NCI-H345 treated with DMSO at 0.1 percent for 48 hours (cell line): ENCODE data around the gene TIGD1.

ENCODE experiments used
- DNase-seq: peaks from one replicate; lab custom pipeline; 2025; ENCODE audit not compliant: unreplicated experiment; lab: John Stamatoyannopoulos, UW

The TIGD1 gene

DNA sequence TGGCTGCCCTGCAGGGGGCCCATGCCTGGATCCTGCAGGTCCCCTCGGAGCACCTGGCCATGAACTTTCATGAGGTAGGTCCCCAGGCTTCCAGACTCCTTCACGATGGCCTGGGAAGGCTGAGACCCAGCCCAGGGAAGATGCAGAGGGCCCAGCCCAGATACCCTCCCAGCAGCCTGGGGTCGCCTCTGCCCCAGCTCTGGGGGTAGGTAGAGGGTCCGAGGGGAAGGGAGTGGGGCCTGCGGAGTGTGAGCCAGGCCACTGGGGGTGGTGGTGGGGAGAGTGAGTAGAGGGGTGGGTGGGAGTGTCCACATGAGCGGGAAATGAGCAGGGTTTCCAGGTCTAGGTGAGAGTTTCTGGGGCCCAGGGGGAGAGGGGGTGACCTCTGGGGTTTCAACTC is 25.6 kb downstream of the TIGD1 start:
- DNase-seq = no peak

- peak; percentile 39 for DNase-seq
These were observed 26.4 kb downstream of the TIGD1 start for GRCh38 chr2:232523682-232524597.

GRCh38 chr2:232523402-232523681 is 27.0 kb downstream of the TIGD1 start:
- no peak for DNase-seq

GRCh38 chr2:232522623-232523401 is 27.5 kb downstream of the TIGD1 start:
- no peak for DNase-seq

DNA sequence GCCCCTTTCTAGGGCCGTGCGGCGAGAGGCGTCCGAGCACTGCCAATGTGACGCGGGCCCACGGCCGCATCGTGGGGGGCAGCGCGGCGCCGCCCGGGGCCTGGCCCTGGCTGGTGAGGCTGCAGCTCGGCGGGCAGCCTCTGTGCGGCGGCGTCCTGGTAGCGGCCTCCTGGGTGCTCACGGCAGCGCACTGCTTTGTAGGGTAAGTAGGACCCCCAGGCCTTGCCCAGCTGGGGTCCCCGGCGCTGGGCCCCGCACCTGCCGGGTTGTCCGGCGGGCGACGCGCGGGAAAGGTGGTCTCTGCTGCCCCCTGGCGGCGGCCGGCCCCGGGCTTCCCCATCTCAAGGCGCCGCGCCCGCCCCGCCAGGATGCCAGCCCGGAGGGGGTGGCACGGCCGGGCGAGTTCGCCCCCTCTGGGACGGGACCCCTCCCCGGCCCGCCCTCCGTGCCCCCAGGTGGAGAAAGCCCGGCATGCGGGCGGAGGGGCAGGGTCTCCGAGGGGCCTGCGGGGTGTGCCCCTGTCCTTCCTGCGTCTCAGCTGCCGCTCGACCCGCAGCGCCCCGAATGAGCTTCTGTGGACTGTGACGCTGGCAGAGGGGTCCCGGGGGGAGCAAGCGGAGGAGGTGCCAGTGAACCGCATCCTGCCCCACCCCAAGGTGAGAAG is 28.3 kb downstream of the TIGD1 start:
- DNase-seq = no peak

DNA sequence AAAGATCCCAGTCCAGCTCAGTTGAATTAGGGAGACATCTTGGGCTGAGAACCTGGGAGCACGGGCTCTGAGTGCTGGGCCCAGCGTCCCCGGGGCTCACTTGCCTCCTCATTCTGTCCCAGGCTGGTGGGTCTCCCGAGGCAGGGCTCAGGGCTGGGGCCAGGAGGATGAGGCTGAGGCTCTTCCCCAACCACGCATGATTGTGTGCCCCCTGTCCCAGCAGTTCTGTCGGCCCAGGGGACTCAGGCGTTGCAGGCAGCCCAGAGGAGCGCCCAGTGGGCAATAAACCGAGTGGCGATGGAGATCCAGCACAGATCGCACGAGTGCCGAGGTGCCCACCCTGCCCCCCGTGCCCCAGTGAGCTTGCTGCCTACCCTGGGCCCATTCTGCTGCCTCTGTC is 29.3 kb downstream of the TIGD1 start:
- no peak for DNase-seq

DNA sequence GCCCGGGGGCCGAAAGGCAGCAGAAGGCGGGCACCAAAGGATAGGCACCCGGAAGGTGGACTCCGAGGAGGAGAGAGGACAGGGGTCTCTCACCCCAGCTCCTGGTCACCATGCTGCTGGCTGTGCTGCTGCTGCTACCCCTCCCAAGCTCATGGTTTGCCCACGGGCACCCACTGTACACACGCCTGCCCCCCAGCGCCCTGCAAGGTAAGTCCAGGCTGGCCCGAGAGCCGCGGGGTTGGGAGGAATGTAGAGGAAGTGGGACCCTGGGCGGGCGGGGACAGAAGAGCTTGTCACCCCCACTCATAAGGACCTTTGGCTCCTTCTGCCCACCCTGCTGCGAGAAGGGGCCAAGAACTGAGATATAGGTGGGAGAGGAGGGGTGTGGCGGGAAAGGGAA is 29.9 kb downstream of the TIGD1 start:
- no peak for DNase-seq

- DNase-seq = no peak
These were observed 30.5 kb downstream of the TIGD1 start, which contains the start of gene PRSS56 for GRCh38 chr2:232519581-232520438. TSS of gene PRSS56 (plus strand) at chr2:232520388. CDS start at chr2:232520599, 211 bp downstream.

GRCh38 chr2:232518844-232519243 is 31.5 kb downstream of the TIGD1 start:
- no peak for DNase-seq

DNA sequence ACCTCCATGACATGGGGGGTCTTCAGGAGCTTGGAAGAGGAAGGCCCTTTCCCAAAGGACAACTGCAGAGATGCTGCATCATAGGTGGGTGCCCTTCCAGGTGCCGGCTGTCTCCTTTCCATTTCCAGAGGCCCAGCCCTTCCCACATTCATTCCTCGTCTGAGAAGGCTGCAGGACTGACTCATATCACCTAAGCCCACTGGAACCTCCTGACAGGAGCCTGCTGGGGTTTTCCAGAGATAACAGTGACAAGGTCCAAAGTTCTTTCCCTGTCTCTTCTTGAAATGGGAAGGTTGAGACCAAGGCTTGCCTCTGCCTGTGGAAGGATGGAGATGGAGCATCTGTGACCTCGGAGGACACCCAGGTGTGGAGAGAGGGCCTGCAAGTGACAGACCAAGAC is 33.8 kb downstream of the TIGD1 start:
- DNase-seq = no peak

DNA sequence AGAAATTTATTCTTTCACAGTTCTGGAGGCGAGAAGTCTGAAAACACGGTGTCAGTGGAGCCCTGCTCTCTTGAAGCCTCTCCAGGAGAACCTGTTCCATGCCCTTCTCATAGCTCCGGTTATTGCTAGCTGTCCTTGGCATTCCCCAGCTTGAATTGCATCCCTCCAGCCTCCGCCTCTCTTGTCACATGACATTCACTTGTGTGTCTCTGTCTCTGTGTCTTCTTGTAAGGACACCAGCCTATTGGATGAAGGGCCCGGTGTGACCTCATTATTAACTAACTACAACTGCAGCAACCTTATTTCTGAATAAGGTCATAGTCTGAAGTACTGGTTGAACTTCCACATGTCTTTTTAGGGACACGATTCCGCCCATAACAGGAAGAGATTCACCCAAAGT is 34.7 kb downstream of the TIGD1 start:
- DNase-seq = no peak

DNA sequence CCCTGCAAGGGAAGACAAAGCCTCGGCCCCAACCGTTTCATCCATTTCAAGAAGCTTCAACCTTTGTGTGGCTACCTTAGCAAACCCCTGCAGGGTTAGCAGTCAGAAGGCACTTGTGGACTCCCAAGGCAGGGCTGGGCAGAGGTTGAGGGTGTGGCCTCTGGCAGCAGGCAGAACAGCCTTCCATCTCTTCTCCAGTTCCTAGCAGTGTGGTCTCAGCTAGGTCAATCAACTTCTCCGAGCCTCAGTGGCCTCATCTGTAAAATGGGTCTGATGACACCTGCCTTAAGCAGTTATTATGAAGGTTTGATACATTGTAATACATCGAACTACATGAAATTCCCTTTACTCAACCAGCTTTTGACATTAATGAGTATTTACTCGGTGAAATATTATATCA is 37.0 kb downstream of the TIGD1 start:
- DNase-seq = no peak

GRCh38 chr2:232512602-232513001 is 37.8 kb downstream of the TIGD1 start:
- no peak for DNase-seq

- no peak for DNase-seq
These were observed 38.9 kb downstream of the TIGD1 start for GRCh38 chr2:232511336-232511890.

- DNase-seq = no peak
These were observed 42.1 kb downstream of the TIGD1 start for GRCh38 chr2:232508251-232508650.

DNA sequence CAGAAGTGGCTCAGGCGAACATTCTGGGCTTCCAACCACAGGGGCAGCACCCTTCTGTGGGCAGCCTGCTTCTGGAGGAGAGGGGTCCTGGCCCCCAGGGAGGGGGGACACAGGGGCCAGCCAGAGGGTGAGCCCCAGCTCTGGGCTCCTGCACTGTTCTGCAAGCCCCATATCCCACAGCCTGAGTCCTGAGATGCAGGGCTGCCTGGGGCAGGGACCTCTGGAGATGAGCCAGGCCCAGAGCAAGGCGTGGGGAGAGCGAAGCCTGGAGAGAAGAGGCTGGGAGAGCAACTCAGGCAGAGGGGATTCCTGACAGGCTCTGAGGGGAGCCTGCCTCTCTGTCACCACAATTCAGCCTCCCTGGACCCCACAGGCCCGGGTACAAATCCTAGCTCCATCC is 43.6 kb downstream of the TIGD1 start:
- DNase-seq = no peak

- no peak for DNase-seq
These were observed 44.5 kb downstream of the TIGD1 start for GRCh38 chr2:232505856-232506255.

- no peak for DNase-seq
These were observed 45.9 kb downstream of the TIGD1 start for GRCh38 chr2:232504438-232504837.

DNA sequence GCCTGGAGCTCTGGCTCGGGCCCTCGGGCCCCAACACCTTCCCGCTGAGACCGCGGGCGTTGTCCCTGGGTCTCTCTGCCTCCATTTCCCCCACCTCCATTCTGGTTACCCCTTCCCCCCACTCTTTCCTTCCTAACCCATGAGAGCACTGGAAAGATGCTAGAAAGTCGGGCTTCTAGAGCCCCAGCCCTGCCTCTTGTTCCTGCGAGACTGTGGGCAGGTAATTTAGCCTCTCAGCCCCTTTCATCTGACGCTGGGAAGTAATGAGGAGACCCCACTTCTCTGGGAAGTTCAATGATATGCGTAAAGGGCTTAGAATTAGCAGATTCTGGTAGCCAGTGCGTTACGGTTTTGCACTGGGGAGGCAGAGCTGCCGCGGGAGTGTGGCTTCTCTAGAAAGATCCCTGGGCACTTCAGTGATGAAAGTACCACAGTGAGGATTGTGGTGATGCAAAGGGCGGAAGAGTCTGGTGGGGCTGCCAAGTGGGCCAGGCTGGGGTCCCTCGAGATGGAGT is 46.5 kb downstream of the TIGD1 start:
- DNase-seq = no peak
